C4-2B (cell line): ENCODE data around the gene STT3A.

Experiments
- ZFX ChIP-seq: fragments of 450-650 bp; IDR thresholded peaks from 2 replicates; pipeline ENCODE4 v1.6.1; 2017
- TF ChIP-seq, protein P1 (sequence below): fragments of 450-650 bp; conservative IDR thresholded peaks from 2 replicates; pipeline ENCODE4 v1.5.1; 2017; ENCODE audit warnings: mild to moderate bottlenecking

DNA sequence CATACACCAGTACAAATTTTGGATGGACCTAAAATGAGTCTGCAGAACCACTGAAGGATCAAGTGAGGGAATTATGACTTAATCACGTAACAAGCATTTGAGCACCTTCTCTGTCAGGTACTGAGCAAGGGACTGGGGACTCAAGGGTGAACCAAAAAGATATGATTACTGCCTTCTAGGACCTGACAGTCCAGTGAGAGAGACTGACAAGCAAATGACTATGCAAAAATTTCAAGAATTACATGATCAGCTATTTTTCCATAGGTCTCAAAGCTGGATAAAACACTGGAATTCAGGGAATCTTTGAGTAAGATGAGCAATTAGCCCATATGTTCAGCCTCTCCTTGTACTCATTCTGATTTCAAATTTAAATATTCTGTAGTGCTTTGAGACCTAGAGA lies 5.2 kb upstream of the STT3A start:
- TF ChIP-seq, protein P1, sequence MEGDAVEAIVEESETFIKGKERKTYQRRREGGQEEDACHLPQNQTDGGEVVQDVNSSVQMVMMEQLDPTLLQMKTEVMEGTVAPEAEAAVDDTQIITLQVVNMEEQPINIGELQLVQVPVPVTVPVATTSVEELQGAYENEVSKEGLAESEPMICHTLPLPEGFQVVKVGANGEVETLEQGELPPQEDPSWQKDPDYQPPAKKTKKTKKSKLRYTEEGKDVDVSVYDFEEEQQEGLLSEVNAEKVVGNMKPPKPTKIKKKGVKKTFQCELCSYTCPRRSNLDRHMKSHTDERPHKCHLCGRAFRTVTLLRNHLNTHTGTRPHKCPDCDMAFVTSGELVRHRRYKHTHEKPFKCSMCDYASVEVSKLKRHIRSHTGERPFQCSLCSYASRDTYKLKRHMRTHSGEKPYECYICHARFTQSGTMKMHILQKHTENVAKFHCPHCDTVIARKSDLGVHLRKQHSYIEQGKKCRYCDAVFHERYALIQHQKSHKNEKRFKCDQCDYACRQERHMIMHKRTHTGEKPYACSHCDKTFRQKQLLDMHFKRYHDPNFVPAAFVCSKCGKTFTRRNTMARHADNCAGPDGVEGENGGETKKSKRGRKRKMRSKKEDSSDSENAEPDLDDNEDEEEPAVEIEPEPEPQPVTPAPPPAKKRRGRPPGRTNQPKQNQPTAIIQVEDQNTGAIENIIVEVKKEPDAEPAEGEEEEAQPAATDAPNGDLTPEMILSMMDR = no peak
- TF ChIP-seq ZFX = no peak
